Activated CD8-positive, alpha-beta T cell treated with anti-CD3 and anti-CD28 coated beads, Interleukin-2, amount 10 ng/mL, durations not matched to agents 7 days and 5 days (primary cell): ENCODE results near the gene IFNL4. TPM values are rescaled to one million over a fixed set of nuclear protein-coding genes. Genes with fewer than 3 reads are reported as not detected.
"Not testable (repeated sequence)": the region's sequence is repeated elsewhere in the genome, so short reads cannot be mapped to it uniquely, and the experiment has no call there.

Source experiments
- ATAC-seq: fragments of 150-1000 bp; cut with Tn5 transposase; one replicate; pipeline ENCODE4 v1.10.0; 2021; ENCODE audit warnings: moderate library complexity
- CTCF ChIA-PET: fragments of 350-600 bp; sonication (Branson Sonifier 250); formaldehyde crosslinking; loops from one replicate; lab custom pipeline; 2021; ENCODE audit warnings: antibody characterized with exemption; lab: Charles Lee
- POLR2A ChIA-PET: fragments of 350-600 bp; sonication (Branson Sonifier 250); formaldehyde crosslinking; loops from one replicate; lab custom pipeline; 2021; ENCODE audit warnings: antibody characterized with exemption; lab: Charles Lee
- DNase-seq: peaks from one replicate; pipeline ENCODE4 v3.0.0-alpha.2; 2020
- H3K27ac Mint-ChIP-seq: one replicate; pipeline ENCODE4 v1.8.0; 2021; ENCODE audit warnings: mild to moderate bottlenecking, mixed read lengths
- H3K27me3 Mint-ChIP-seq: one replicate; pipeline ENCODE4 v1.8.0; 2021; ENCODE audit warnings: low read depth, mixed read lengths
- H3K36me3 Mint-ChIP-seq: one replicate; pipeline ENCODE4 v1.8.0; 2021; ENCODE audit warnings: low read depth, mixed read lengths
- H3K4me1 Mint-ChIP-seq: one replicate; pipeline ENCODE4 v1.8.0; 2021; ENCODE audit warnings: low read depth, mixed read lengths
- H3K4me3 Mint-ChIP-seq: one replicate; pipeline ENCODE4 v1.8.0; 2021; ENCODE audit warnings: mild to moderate bottlenecking, mixed read lengths
- H3K9me3 Mint-ChIP-seq: one replicate; pipeline ENCODE4 v1.8.0; 2022; ENCODE audit warnings: mixed read lengths; ENCODE audit not compliant: insufficient read depth
- total RNA-seq, 2 experiments: library from RNA; stranded (reverse); gene quantifications; one replicate each; pipeline ENCODE4 v1.2.3, GENCODE V29; 2021

Gene IFNL4
- total RNA-seq, 2 experiments from 2014 or later: not detected

GRCh38 chr19:39218230-39219007 lies 30.2 kb downstream of the IFNL4 start:
- peaks cover 17% of the 10 kb centered on the region for H3K27me3 Mint-ChIP-seq
- ChIA-PET CTCF (no interaction called here), POLR2A (interaction anchor here (0.6 to 1.0 kb wide), 2 partner anchors 26 to 109 kb away, joined by 3 to 5 read pairs; no protein-coding TSS in a partner anchor)
- H3K4me1 Mint-ChIP-seq: peaks cover 5% of the 10 kb centered on the region
- no peak overlapping the region for H3K27ac Mint-ChIP-seq
- ATAC-seq (no peak), DNase-seq (no peak)
- H3K9me3 Mint-ChIP-seq: no peaks in the 10 kb centered on the region
- no peak overlapping the region for H3K4me3 Mint-ChIP-seq
- no peaks in the 10 kb centered on the region for H3K36me3 Mint-ChIP-seq

- DNase-seq (no peak), ATAC-seq (no peak)
- ChIA-PET CTCF (interaction anchor here (1.5 kb wide), 1 partner anchor 110 kb away, joined by 3 read pairs; no protein-coding TSS in a partner anchor), POLR2A (no interaction called here)
- Mint-ChIP-seq H3K27ac (no peak overlapping the region), H3K4me3 (no peak overlapping the region), H3K27me3 (peaks cover 16% of the 10 kb centered on the region), H3K9me3 (no peaks in the 10 kb centered on the region), H3K4me1 (peaks cover 5% of the 10 kb centered on the region), H3K36me3 (no peaks in the 10 kb centered on the region)
These were observed 31.6 kb downstream of the IFNL4 start for GRCh38 chr19:39217094-39217493.

GRCh38 chr19:39215323-39215722 lies 33.3 kb downstream of the IFNL4 start:
- H3K4me1 Mint-ChIP-seq, H3K27ac Mint-ChIP-seq, DNase-seq, ATAC-seq, H3K9me3 Mint-ChIP-seq, H3K27me3 Mint-ChIP-seq, H3K4me3 Mint-ChIP-seq, H3K36me3 Mint-ChIP-seq, POLR2A ChIA-PET, CTCF ChIA-PET: not testable (repeated sequence)

- Mint-ChIP-seq H3K9me3 (no peaks in the 10 kb centered on the region), H3K36me3 (no peaks in the 10 kb centered on the region), H3K4me3 (no peak overlapping the region), H3K4me1 (peaks cover 2% of the 10 kb centered on the region), H3K27ac (no peak overlapping the region), H3K27me3 (peaks cover 15% of the 10 kb centered on the region)
- DNase-seq: peak; percentile 80
- CTCF ChIA-PET: interaction anchor here (0.6 to 2.9 kb wide), 9 partner anchors 25 to 700 kb away, joined by 3 to 13 read pairs (median 3); partner anchors contain the start of genes GMFG, MED29, PAF1 and PLEKHG2
- POLR2A ChIA-PET: interaction anchor here (1.0 to 1.2 kb wide), 2 partner anchors 115 to 223 kb away, joined by 3 to 4 read pairs; partner anchors contain the start of gene RPS16
- ATAC-seq: peak; percentile 91
These were observed 36.3 kb downstream of the IFNL4 start for GRCh38 chr19:39212375-39212742.

GRCh38 chr19:39211731-39212374 lies 36.8 kb downstream of the IFNL4 start:
- H3K27me3 Mint-ChIP-seq: peaks cover 13% of the 10 kb centered on the region
- H3K4me1 Mint-ChIP-seq: no peaks in the 10 kb centered on the region
- ATAC-seq (no peak), DNase-seq (no peak)
- no peaks in the 10 kb centered on the region for H3K9me3 Mint-ChIP-seq
- no peak overlapping the region for H3K27ac Mint-ChIP-seq
- POLR2A ChIA-PET: interaction anchor here (0.5 to 1.2 kb wide), 3 partner anchors 25 to 224 kb away, joined by 3 to 4 read pairs (median 3); partner anchors contain the start of gene RPS16
- CTCF ChIA-PET: interaction anchor here (1.0 to 2.9 kb wide), 7 partner anchors 26 to 200 kb away, joined by 3 to 13 read pairs (median 4); partner anchors contain the start of genes GMFG, MED29 and PAF1
- no peak overlapping the region for H3K4me3 Mint-ChIP-seq
- no peaks in the 10 kb centered on the region for H3K36me3 Mint-ChIP-seq

- Mint-ChIP-seq H3K4me3 (no peak overlapping the region), H3K27me3 (peaks cover 26% of the 10 kb centered on the region), H3K9me3 (no peaks in the 10 kb centered on the region), H3K27ac (no peak overlapping the region), H3K36me3 (no peaks in the 10 kb centered on the region), H3K4me1 (no peaks in the 10 kb centered on the region)
- CTCF ChIA-PET: no interaction called here
- POLR2A ChIA-PET: no interaction called here
- no peak for DNase-seq
- no peak for ATAC-seq
These were observed 39.5 kb downstream of the IFNL4 start for GRCh38 chr19:39209196-39209595.

GRCh38 chr19:39208175-39208795 lies 40.4 kb downstream of the IFNL4 start:
- Mint-ChIP-seq H3K27me3 (peaks cover 35% of the 10 kb centered on the region), H3K27ac (no peak overlapping the region), H3K4me3 (no peak overlapping the region), H3K9me3 (no peaks in the 10 kb centered on the region), H3K4me1 (no peaks in the 10 kb centered on the region), H3K36me3 (no peaks in the 10 kb centered on the region)
- POLR2A ChIA-PET: no interaction called here
- no peak for DNase-seq
- CTCF ChIA-PET: no interaction called here
- no peak for ATAC-seq

- Mint-ChIP-seq H3K9me3 (no peaks in the 10 kb centered on the region), H3K4me3 (no peak overlapping the region), H3K4me1 (no peaks in the 10 kb centered on the region), H3K27me3 (peaks cover 41% of the 10 kb centered on the region), H3K36me3 (no peaks in the 10 kb centered on the region), H3K27ac (no peak overlapping the region)
- ATAC-seq (no peak), DNase-seq (no peak)
- ChIA-PET CTCF (no interaction called here), POLR2A (no interaction called here)
These were observed 41.3 kb downstream of the IFNL4 start for GRCh38 chr19:39207293-39207836.

GRCh38 chr19:39206122-39206521 lies 42.5 kb downstream of the IFNL4 start:
- DNase-seq (no peak), ATAC-seq (no peak)
- no peak overlapping the region for H3K27ac Mint-ChIP-seq
- H3K4me1 Mint-ChIP-seq: no peaks in the 10 kb centered on the region
- no peaks in the 10 kb centered on the region for H3K36me3 Mint-ChIP-seq
- peaks cover 45% of the 10 kb centered on the region for H3K27me3 Mint-ChIP-seq
- CTCF ChIA-PET: interaction anchor here (0.6 kb wide), 1 partner anchor 63 kb away, joined by 3 read pairs; no protein-coding TSS in a partner anchor
- no peaks in the 10 kb centered on the region for H3K9me3 Mint-ChIP-seq
- H3K4me3 Mint-ChIP-seq: no peak overlapping the region
- POLR2A ChIA-PET: no interaction called here

- H3K4me1 Mint-ChIP-seq: no peaks in the 10 kb centered on the region
- DNase-seq (no peak), ATAC-seq (no peak)
- no peak overlapping the region for H3K4me3 Mint-ChIP-seq
- ChIA-PET POLR2A (no interaction called here), CTCF (interaction anchor here (0.6 kb wide), 1 partner anchor 63 kb away, joined by 3 read pairs; no protein-coding TSS in a partner anchor)
- no peaks in the 10 kb centered on the region for H3K9me3 Mint-ChIP-seq
- no peak overlapping the region for H3K27ac Mint-ChIP-seq
- H3K27me3 Mint-ChIP-seq: peaks cover 50% of the 10 kb centered on the region
- no peaks in the 10 kb centered on the region for H3K36me3 Mint-ChIP-seq
These were observed 43.2 kb downstream of the IFNL4 start for GRCh38 chr19:39205449-39205764.
